Hematopoietic multipotent progenitor cell treated with erythropoietin and hydrocortisone succinate and interleukin-3 and kit ligand, for 6 days (in vitro differentiated cells): Measurements from ENCODE around the gene LIM2.
A peak's percentile ranks its signal among the peaks of the same experiment; 100 is the strongest.

Source experiments
- DNase-seq: peaks from one replicate; pipeline ENCODE4 v3.0.0-alpha.2; 2015

Gene LIM2

GRCh38 chr19:51338563-51339312 is 49.0 kb downstream of the LIM2 start:
- peak; percentile 88 for DNase-seq

- DNase-seq, result no peak
Measured at GRCh38 chr19:51337861-51338562, 49.8 kb downstream of the LIM2 start.

- DNase-seq, result no peak
Measured at GRCh38 chr19:51337141-51337860, 50.5 kb downstream of the LIM2 start.

- DNase-seq, result no peak
Measured at GRCh38 chr19:51333836-51334460, 53.8 kb downstream of the LIM2 start.

- DNase-seq, result no peak
Measured at GRCh38 chr19:51331716-51332115, 56.1 kb downstream of the LIM2 start.

- no peak for DNase-seq
Measured at GRCh38 chr19:51331193-51331592, 56.6 kb downstream of the LIM2 start.

- no peak for DNase-seq
Measured at GRCh38 chr19:51330366-51330765, 57.4 kb downstream of the LIM2 start.
